ENCODE results near the gene GCM1. TPM values are rescaled to one million over a fixed set of nuclear protein-coding genes. Genes with fewer than 3 reads are reported as not detected.

GCM1 gene
- total and polyA plus RNA-seq, 2 donors (not counting 1 experiment from before 2014, with no cell fraction given) = 0.57 to 1.5 TPM

GRCh38 chr6:53089948-53090347, 58.7 kb downstream of the GCM1 start:
- TF ChIP-seq EZH2 (IDR thresholded peaks at IDR 0.05; ENCODE audit: borderline replicate concordance, insufficient read depth, low read depth, low read length, poor library complexity, severe bottlenecking) (no peak), CTCF (IDR thresholded peaks at IDR 0.05) (no peak)
- Mint-ChIP-seq H3K4me1 (no peaks in the 10 kb centered on the region), H3K4me3 (no peak overlapping the region), H3K27ac (no peak overlapping the region), H3K9me3 (ENCODE audit: insufficient read depth) (no peaks in the 10 kb centered on the region), H3K27me3 (no peaks in the 10 kb centered on the region)
- ATAC-seq (ENCODE audit: low read depth) (no peak), DNase-seq (no peak)
- no peak overlapping the region for H3K9ac ChIP-seq (ENCODE audit: low read length)
- no peaks in the 10 kb centered on the region for H3K27me3 ChIP-seq (replicated peaks in 1 of 4; ENCODE audit: control extremely low read depth in 1 of 4, control insufficient read depth in 3 of 4, insufficient read depth in 4 of 4, low read length in 3 of 4)
- no peaks in the 10 kb centered on the region for H3K79me2 ChIP-seq (ENCODE audit: control insufficient read depth, insufficient read depth, low read length)
- intact Hi-C loops (cut with micrococcal nuclease) = no loop called here
- no peak overlapping the region for H3K4me3 ChIP-seq (ENCODE audit: control extremely low read depth in 1 of 5, extremely low read depth in 1 of 5, insufficient read depth in 1 of 5, low read depth in 2 of 5, low read length in 4 of 5)
- H3K4me1 ChIP-seq (ENCODE audit: control insufficient read depth in 2 of 2, insufficient read depth in 2 of 2, low read length in 2 of 2) = no peaks in the 10 kb centered on the region
- H3K27ac ChIP-seq (ENCODE audit: low read length in 2 of 2) = no peak overlapping the region
- POLR2A ChIA-PET = no interaction called here
- no peaks in the 10 kb centered on the region for H4K20me1 ChIP-seq (ENCODE audit: control insufficient read depth, insufficient read depth, low read length, poor library complexity, severe bottlenecking)
- no peak overlapping the region for H2AFZ ChIP-seq (ENCODE audit: insufficient read depth, low read depth, low read length, poor library complexity, severe bottlenecking)
- no peaks in the 10 kb centered on the region for H3K9me3 ChIP-seq (ENCODE audit: control extremely low read depth in 1 of 3, control insufficient read depth in 2 of 3, insufficient read depth in 1 of 3, low read length in 2 of 3)
- peaks cover 19 to 70% of the 10 kb centered on the region in 2 experiments for H3K36me3 ChIP-seq (replicated peaks in 1 of 2; ENCODE audit: control extremely low read depth in 1 of 2, control insufficient read depth in 1 of 2, extremely low read depth in 1 of 2, insufficient read depth in 2 of 2, low read length in 1 of 2)
- CTCF ChIA-PET = no interaction called here
- H3K4me2 ChIP-seq (replicated peaks; ENCODE audit: low read depth, low read length, poor library complexity, severe bottlenecking) = no peak overlapping the region

- CTCF ChIA-PET = interaction anchor here (0.7 to 1.1 kb wide), 2 partner anchors 91 to 440 kb away, joined by 3 read pairs; partner anchors contain the start of gene GSTA4
- H3K9me3 Mint-ChIP-seq (ENCODE audit: insufficient read depth) = no peaks in the 10 kb centered on the region
- Histone ChIP-seq H3K4me2 (replicated peaks; ENCODE audit: low read depth, low read length, poor library complexity, severe bottlenecking) (no peak overlapping the region), H3K79me2 (ENCODE audit: control insufficient read depth, insufficient read depth, low read length) (no peaks in the 10 kb centered on the region), H3K36me3 (replicated peaks in 1 of 2; ENCODE audit: control extremely low read depth in 1 of 2, control insufficient read depth in 1 of 2, extremely low read depth in 1 of 2, insufficient read depth in 2 of 2, low read length in 1 of 2) (peaks cover 10 to 72% of the 10 kb centered on the region in 2 experiments), H4K20me1 (ENCODE audit: control insufficient read depth, insufficient read depth, low read length, poor library complexity, severe bottlenecking) (no peaks in the 10 kb centered on the region), H2AFZ (ENCODE audit: insufficient read depth, low read depth, low read length, poor library complexity, severe bottlenecking) (no peak overlapping the region), H3K9ac (ENCODE audit: low read length) (no peak overlapping the region), H3K4me1 (ENCODE audit: control insufficient read depth in 2 of 2, insufficient read depth in 2 of 2, low read length in 2 of 2) (no peaks in the 10 kb centered on the region), H3K4me3 (ENCODE audit: control extremely low read depth in 1 of 5, extremely low read depth in 1 of 5, insufficient read depth in 1 of 5, low read depth in 2 of 5, low read length in 4 of 5) (no peak overlapping the region), H3K27me3 (replicated peaks in 1 of 4; ENCODE audit: control extremely low read depth in 1 of 4, control insufficient read depth in 3 of 4, insufficient read depth in 4 of 4, low read length in 3 of 4) (no peaks in the 10 kb centered on the region), H3K9me3 (ENCODE audit: control extremely low read depth in 1 of 3, control insufficient read depth in 2 of 3, insufficient read depth in 1 of 3, low read length in 2 of 3) (no peaks in the 10 kb centered on the region), H3K27ac (ENCODE audit: low read length in 2 of 2) (no peak overlapping the region)
- no peaks in the 10 kb centered on the region for H3K4me1 Mint-ChIP-seq
- DNase-seq (no peak), ATAC-seq (ENCODE audit: low read depth) (no peak)
- no peak overlapping the region for H3K4me3 Mint-ChIP-seq
- POLR2A ChIA-PET = no interaction called here
- no CpG with 5 or more reads among the region's 2 CpGs for WGBS (ENCODE audit: insufficient coverage)
- intact Hi-C loops (cut with micrococcal nuclease) = no loop called here
- H3K27ac Mint-ChIP-seq = no peak overlapping the region
- H3K27me3 Mint-ChIP-seq = no peaks in the 10 kb centered on the region
- TF ChIP-seq CTCF (IDR thresholded peaks at IDR 0.05) = no peak
Observed at GRCh38 chr6:53086302-53086701, 62.3 kb downstream of the GCM1 start.
